ENCODE data around the gene RCAN3. TPM values are rescaled to one million over a fixed set of nuclear protein-coding genes. Genes with fewer than 3 reads are reported as not detected.
A peak's percentile ranks its signal among the peaks of the same experiment; 100 is the strongest.

Gene RCAN3
- total RNA-seq, 1 experiment from 2014 or later: 21.9 TPM

DNA sequence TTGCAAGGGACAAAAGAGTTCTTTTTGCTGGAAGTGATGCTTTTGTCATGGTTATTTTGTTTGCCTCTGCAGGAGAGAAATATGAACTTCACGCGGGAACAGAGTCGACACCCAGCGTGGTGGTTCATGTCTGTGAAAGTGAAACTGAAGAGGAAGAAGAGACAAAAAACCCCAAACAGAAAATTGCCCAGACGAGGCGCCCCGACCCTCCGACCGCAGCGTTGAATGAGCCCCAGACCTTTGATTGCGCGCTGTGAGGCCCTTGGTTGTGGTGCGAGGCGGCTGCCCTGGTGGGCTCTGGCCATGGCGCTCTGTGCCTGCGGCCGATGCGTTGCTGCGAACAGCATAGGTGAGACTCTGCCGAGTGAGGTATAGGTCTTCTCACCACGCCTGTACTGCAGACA, 32.4 kb downstream of the RCAN3 start:
- ChIA-PET POLR2A (ENCODE audit: unreplicated experiment) (interaction anchor here (0.6 kb wide), 1 partner anchor 16 kb away, joined by 3 read pairs; no protein-coding TSS in a partner anchor), CTCF (no interaction called here)
- no TSS peak for BruUV-seq (replicated peaks)
- no peak overlapping the region for H3K27ac ChIP-seq
- TF ChIP-seq, protein P1, sequence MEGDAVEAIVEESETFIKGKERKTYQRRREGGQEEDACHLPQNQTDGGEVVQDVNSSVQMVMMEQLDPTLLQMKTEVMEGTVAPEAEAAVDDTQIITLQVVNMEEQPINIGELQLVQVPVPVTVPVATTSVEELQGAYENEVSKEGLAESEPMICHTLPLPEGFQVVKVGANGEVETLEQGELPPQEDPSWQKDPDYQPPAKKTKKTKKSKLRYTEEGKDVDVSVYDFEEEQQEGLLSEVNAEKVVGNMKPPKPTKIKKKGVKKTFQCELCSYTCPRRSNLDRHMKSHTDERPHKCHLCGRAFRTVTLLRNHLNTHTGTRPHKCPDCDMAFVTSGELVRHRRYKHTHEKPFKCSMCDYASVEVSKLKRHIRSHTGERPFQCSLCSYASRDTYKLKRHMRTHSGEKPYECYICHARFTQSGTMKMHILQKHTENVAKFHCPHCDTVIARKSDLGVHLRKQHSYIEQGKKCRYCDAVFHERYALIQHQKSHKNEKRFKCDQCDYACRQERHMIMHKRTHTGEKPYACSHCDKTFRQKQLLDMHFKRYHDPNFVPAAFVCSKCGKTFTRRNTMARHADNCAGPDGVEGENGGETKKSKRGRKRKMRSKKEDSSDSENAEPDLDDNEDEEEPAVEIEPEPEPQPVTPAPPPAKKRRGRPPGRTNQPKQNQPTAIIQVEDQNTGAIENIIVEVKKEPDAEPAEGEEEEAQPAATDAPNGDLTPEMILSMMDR (conservative IDR thresholded peaks at IDR 0.05): no peak
- no peak for TF ChIP-seq EZH2 (IDR thresholded peaks at IDR 0.05; ENCODE audit: low read depth)
- H3K79me2 ChIP-seq (ENCODE audit: low read depth): no peaks in the 10 kb centered on the region
- no peaks in the 10 kb centered on the region for H3K9me3 ChIP-seq (ENCODE audit: insufficient read depth, low read depth)
- 0 out of 2 replicates have a peak, but pooled peaks cover 5% of the 10 kb centered on the region for H3K4me1 ChIP-seq (replicated peaks; ENCODE audit: insufficient read depth)
- intact Hi-C loops (cut with micrococcal nuclease; ENCODE audit: unreplicated experiment): no loop called here
- no peaks in the 10 kb centered on the region for H3F3A ChIP-seq (ENCODE audit: insufficient read depth, low read depth)
- no peaks in the 10 kb centered on the region for H3K27me3 ChIP-seq (ENCODE audit: insufficient read depth, low read depth)
- no peak overlapping the region for H3K4me2 ChIP-seq
- no peaks in the 10 kb centered on the region for H3K9me2 ChIP-seq (ENCODE audit: insufficient read depth)
- no peak overlapping the region for H3K4me3 ChIP-seq
- no peaks in the 10 kb centered on the region for H4K20me1 ChIP-seq (ENCODE audit: insufficient read depth)
- H2AFZ ChIP-seq: no peak overlapping the region
- no peaks in the 10 kb centered on the region for H3K36me3 ChIP-seq (ENCODE audit: low read depth)
- no peak for DNase-seq

DNA sequence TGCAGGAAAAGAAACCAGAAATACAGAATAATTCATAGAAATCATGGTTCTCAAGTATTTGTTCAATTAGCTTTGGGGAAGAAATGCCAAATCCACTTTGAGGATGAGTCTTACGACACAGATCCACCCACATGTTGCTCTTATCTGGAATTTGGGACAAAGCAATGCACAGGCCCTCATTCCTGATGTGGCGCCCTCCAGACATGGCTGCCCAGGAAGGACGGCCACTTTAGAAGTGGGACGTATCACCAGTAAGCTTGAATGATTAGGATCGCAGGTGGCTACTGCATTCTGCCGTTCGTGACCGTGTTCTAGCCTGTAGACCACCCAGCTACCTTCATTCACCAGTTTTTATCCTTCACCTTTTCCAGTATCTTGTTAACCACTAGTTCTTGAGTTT, 33.1 kb downstream of the RCAN3 start:
- no peak overlapping the region for H3K27ac ChIP-seq
- POLR2A ChIA-PET (ENCODE audit: unreplicated experiment): interaction anchor here (0.6 kb wide), 1 partner anchor 670 kb away, joined by 5 read pairs; no protein-coding TSS in a partner anchor
- no peaks in the 10 kb centered on the region for H3K79me2 ChIP-seq (ENCODE audit: low read depth)
- CTCF ChIA-PET: no interaction called here
- no peak overlapping the region for H3K4me3 ChIP-seq
- no peak overlapping the region for H3K4me2 ChIP-seq
- no peaks in the 10 kb centered on the region for H3K9me3 ChIP-seq (ENCODE audit: insufficient read depth, low read depth)
- H3K9me2 ChIP-seq (ENCODE audit: insufficient read depth): no peaks in the 10 kb centered on the region
- H2AFZ ChIP-seq: no peak overlapping the region
- no peaks in the 10 kb centered on the region for H3K27me3 ChIP-seq (ENCODE audit: insufficient read depth, low read depth)
- no peak for TF ChIP-seq EZH2 (IDR thresholded peaks at IDR 0.05; ENCODE audit: low read depth)
- TF ChIP-seq, protein P1 (conservative IDR thresholded peaks at IDR 0.05): no peak
- BruUV-seq (replicated peaks): no TSS peak
- H4K20me1 ChIP-seq (ENCODE audit: insufficient read depth): no peaks in the 10 kb centered on the region
- intact Hi-C loops (cut with micrococcal nuclease; ENCODE audit: unreplicated experiment): no loop called here
- H3K36me3 ChIP-seq (ENCODE audit: low read depth): no peaks in the 10 kb centered on the region
- H3F3A ChIP-seq (ENCODE audit: insufficient read depth, low read depth): peaks cover 6% of the 10 kb centered on the region; the same call in 1 of the 2 replicates
- H3K4me1 ChIP-seq (replicated peaks; ENCODE audit: insufficient read depth): peaks cover 13% of the 10 kb centered on the region
- DNase-seq: no peak

DNA sequence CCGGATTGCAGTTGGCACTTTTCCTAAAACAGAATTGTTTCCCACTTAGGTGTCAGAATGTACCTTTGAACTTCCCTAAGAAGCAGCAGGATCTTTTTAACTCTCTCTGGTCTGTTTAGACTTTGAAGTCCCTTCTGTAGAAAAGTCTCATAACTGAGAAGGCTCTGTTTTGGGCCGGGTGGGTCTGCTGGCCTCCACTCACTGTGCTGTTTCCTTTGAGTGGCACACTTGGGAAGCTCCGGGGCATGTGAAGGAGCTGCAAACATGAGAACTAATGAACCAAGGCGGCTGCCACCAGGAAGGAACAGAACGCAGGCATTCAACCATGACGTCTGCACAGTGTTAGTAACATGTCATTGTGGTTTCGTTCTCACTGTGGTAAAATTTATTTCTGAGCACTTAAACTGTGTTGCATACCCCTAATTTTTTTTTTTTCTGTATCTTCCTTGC, 33.8 kb downstream of the RCAN3 start:
- CTCF ChIA-PET: no interaction called here
- Histone ChIP-seq H3K27ac (no peak overlapping the region), H3K9me3 (ENCODE audit: insufficient read depth, low read depth) (no peaks in the 10 kb centered on the region), H3K4me2 (no peak overlapping the region), H3K36me3 (ENCODE audit: low read depth) (no peaks in the 10 kb centered on the region), H4K20me1 (ENCODE audit: insufficient read depth) (no peaks in the 10 kb centered on the region), H3K27me3 (ENCODE audit: insufficient read depth, low read depth) (no peaks in the 10 kb centered on the region), H2AFZ (no peak overlapping the region), H3K4me1 (replicated peaks; ENCODE audit: insufficient read depth) (peaks cover 18% of the 10 kb centered on the region), H3K9me2 (ENCODE audit: insufficient read depth) (no peaks in the 10 kb centered on the region), H3F3A (ENCODE audit: insufficient read depth, low read depth) (peaks cover 10% of the 10 kb centered on the region), H3K4me3 (no peak overlapping the region), H3K79me2 (ENCODE audit: low read depth) (no peaks in the 10 kb centered on the region)
- intact Hi-C loops (cut with micrococcal nuclease; ENCODE audit: unreplicated experiment): no loop called here
- BruUV-seq (replicated peaks): no TSS peak
- POLR2A ChIA-PET (ENCODE audit: unreplicated experiment): no interaction called here
- DNase-seq: peak in 1 of 2 experiments; percentile 8
- TF ChIP-seq, protein P1 (conservative IDR thresholded peaks at IDR 0.05): no peak
- no peak for TF ChIP-seq EZH2 (IDR thresholded peaks at IDR 0.05; ENCODE audit: low read depth)
